Liver (tissue), 9 donors: ENCODE measurements around the gene TOM1L2. TPM values are rescaled to one million over a fixed set of nuclear protein-coding genes. Genes with fewer than 3 reads are reported as not detected.

ENCODE experiments used
- DNase-seq: peaks from one replicate; pipeline ENCODE4 v3.0.0-alpha.2; 2017; ENCODE audit warnings: low spot score
- H3K27ac ChIP-seq, 2 donors: one replicate each; pipeline ENCODE4 v1.7.0; 2013; ENCODE audit warnings: inconsistent platforms in 2 of 2, low read length in 2 of 2, control low read depth in 1 of 2, low read depth in 1 of 2, mild to moderate bottlenecking in 1 of 2
- H3K27me3 ChIP-seq, 4 donors: one replicate each; pipeline versions ENCODE4 v1.6.1 to v1.7.0; 2013; ENCODE audit warnings: low read length in 3 of 4, inconsistent platforms in 1 of 4, mild to moderate bottlenecking in 1 of 4, moderate library complexity in 1 of 4; ENCODE audit not compliant: control insufficient read depth in 4 of 4, insufficient read depth in 4 of 4
- H3K36me3 ChIP-seq, 4 donors: one replicate each; pipeline versions ENCODE4 v1.6.1 to v1.7.0; 2013; ENCODE audit warnings: low read length in 3 of 4, mild to moderate bottlenecking in 3 of 4, low read depth in 1 of 4, moderate library complexity in 1 of 4; ENCODE audit not compliant: control insufficient read depth in 4 of 4, insufficient read depth in 3 of 4
- H3K4me1 ChIP-seq, 4 donors: one replicate each; pipeline versions ENCODE4 v1.6.1 to v1.7.0; 2013; ENCODE audit warnings: low read length in 3 of 4, mild to moderate bottlenecking in 3 of 4, moderate library complexity in 1 of 4; ENCODE audit not compliant: control insufficient read depth in 4 of 4, insufficient read depth in 4 of 4
- H3K4me3 ChIP-seq, 3 donors: one replicate each; pipeline versions ENCODE4 v1.6.1 to v1.7.0; 2013; ENCODE audit warnings: low read length in 3 of 3, control low read depth in 1 of 3, low read depth in 1 of 3, mild to moderate bottlenecking in 1 of 3
- H3K9ac ChIP-seq, 2 donors: one replicate each; pipeline ENCODE4 v1.7.0; 2013; ENCODE audit warnings: low read length in 2 of 2, mild to moderate bottlenecking in 2 of 2, moderate library complexity in 2 of 2, control low read depth in 1 of 2, low read depth in 1 of 2
- H3K9me3 ChIP-seq, 4 donors: one replicate each; pipeline versions ENCODE4 v1.6.1 to v1.7.0; 2013; ENCODE audit warnings: low read length in 3 of 4; ENCODE audit not compliant: control insufficient read depth in 4 of 4
- FOXA1 ChIP-seq: IDR thresholded peaks from 2 replicates; pipeline ENCODE4 v1.6.1; 2016; ENCODE audit warnings: antibody characterized with exemption
- FOXA2 ChIP-seq: IDR thresholded peaks from 2 replicates; pipeline ENCODE4 v1.6.1; 2016; ENCODE audit warnings: antibody characterized with exemption
- GABPA ChIP-seq, 2 donors: IDR thresholded peaks in 1 of 2; conservative IDR thresholded peaks in 1 of 2; 2 replicates each; pipeline ENCODE4 v1.6.1; 2016; ENCODE audit warnings: antibody characterized with exemption in 2 of 2, mild to moderate bottlenecking in 1 of 2, moderate library complexity in 1 of 2
- HNF4A ChIP-seq, 2 donors: conservative IDR thresholded peaks; 2 replicates each; pipeline ENCODE4 v1.6.1; 2016; ENCODE audit warnings: antibody characterized with exemption in 2 of 2, mild to moderate bottlenecking in 2 of 2
- HNF4G ChIP-seq: IDR thresholded peaks from 2 replicates; pipeline ENCODE4 v1.6.1; 2016; ENCODE audit warnings: antibody characterized with exemption
- JUND ChIP-seq, 2 donors: IDR thresholded peaks; 2 replicates each; pipeline ENCODE4 v1.6.1; 2016; ENCODE audit warnings: antibody characterized with exemption in 2 of 2
- MAX ChIP-seq: IDR thresholded peaks from 2 replicates; pipeline ENCODE4 v1.6.1; 2016; ENCODE audit warnings: antibody characterized with exemption
- NR2F2 ChIP-seq: IDR thresholded peaks from 2 replicates; pipeline ENCODE4 v1.6.1; 2016; ENCODE audit warnings: antibody characterized with exemption
- RAD21 ChIP-seq, 2 donors: IDR thresholded peaks; 2 replicates each; pipeline ENCODE4 v1.6.1; 2016; ENCODE audit warnings: antibody characterized with exemption in 2 of 2, mild to moderate bottlenecking in 2 of 2
- YY1 ChIP-seq: IDR thresholded peaks from 2 replicates; pipeline ENCODE4 v1.6.1; 2016; ENCODE audit warnings: antibody characterized with exemption, mild to moderate bottlenecking
- WGBS: extraction: QIAGEN DNeasy Blood & Tissue Kit; methylation state at CpG from one replicate; pipeline ENCODE4 v1.1.7; 2013; 5-methylcytosine and 5-hydroxymethylcytosine counted together
- polyA plus RNA-seq, 2 donors: library from polyadenylated mRNA; stranded (reverse) in 1 of 2; unstranded in 1 of 2; fragments of 200-250 nt in 1 of 2; fragments of >200 nt in 1 of 2; fragmentation: Nextera tagmentation in 1 of 2; extraction: Ambion mirVana in 1 of 2; gene quantifications; one replicate each; pipeline versions ENCODE4 v1.2.1 to v1.2.3, GENCODE V29; 2013 to 2015
- total RNA-seq, 2 donors: library from RNA; depleted of rRNA; stranded (reverse); fragments of >200 nt; gene quantifications; one replicate each; pipeline ENCODE4 v1.2.3, GENCODE V29; 2014
- TF ChIP-seq, protein P1 (sequence below): IDR thresholded peaks from 2 replicates; pipeline ENCODE4 v1.6.1; 2016; ENCODE audit warnings: antibody characterized with exemption, mild to moderate bottlenecking
- TF ChIP-seq, protein P2 (sequence below): IDR thresholded peaks from 2 replicates; pipeline ENCODE4 v1.6.1; 2016; ENCODE audit warnings: antibody characterized with exemption
- TF ChIP-seq, protein P3 (sequence below): IDR thresholded peaks from 2 replicates; pipeline ENCODE4 v1.6.1; 2016; ENCODE audit warnings: antibody characterized with exemption
- donor health status: healthy.
- donor health status: healthy.
- donor health status: healthy.
- donor health status: healthy.
- donor health status: healthy.

Gene TOM1L2
- total and polyA plus RNA-seq, 4 donors: 5.0 to 24.0 (median 9.3) TPM

DNA sequence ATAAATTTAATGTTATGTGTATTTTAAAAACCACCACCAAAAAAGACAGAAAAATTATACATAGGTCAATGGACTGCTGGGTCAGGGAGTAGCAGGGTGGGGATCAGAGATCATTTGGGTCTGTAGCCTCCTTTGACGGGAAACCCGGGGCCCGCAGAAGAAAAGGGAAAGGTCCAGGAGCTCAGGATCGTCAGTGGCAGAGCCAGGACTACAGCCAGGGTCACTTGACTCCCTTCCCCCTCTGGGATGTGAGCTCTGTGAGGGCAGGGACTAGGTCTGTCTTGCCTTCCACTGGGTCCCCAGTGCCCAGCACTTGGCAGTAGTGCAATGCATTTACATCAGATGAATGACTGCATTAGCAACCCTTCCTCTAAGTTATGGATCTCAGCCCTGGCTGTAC is 62.1 kb downstream of the TOM1L2 start (continued):
- TF ChIP-seq, protein P1, sequence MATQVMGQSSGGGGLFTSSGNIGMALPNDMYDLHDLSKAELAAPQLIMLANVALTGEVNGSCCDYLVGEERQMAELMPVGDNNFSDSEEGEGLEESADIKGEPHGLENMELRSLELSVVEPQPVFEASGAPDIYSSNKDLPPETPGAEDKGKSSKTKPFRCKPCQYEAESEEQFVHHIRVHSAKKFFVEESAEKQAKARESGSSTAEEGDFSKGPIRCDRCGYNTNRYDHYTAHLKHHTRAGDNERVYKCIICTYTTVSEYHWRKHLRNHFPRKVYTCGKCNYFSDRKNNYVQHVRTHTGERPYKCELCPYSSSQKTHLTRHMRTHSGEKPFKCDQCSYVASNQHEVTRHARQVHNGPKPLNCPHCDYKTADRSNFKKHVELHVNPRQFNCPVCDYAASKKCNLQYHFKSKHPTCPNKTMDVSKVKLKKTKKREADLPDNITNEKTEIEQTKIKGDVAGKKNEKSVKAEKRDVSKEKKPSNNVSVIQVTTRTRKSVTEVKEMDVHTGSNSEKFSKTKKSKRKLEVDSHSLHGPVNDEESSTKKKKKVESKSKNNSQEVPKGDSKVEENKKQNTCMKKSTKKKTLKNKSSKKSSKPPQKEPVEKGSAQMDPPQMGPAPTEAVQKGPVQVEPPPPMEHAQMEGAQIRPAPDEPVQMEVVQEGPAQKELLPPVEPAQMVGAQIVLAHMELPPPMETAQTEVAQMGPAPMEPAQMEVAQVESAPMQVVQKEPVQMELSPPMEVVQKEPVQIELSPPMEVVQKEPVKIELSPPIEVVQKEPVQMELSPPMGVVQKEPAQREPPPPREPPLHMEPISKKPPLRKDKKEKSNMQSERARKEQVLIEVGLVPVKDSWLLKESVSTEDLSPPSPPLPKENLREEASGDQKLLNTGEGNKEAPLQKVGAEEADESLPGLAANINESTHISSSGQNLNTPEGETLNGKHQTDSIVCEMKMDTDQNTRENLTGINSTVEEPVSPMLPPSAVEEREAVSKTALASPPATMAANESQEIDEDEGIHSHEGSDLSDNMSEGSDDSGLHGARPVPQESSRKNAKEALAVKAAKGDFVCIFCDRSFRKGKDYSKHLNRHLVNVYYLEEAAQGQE: no peak
- TF ChIP-seq RAD21 (IDR thresholded peaks at IDR 0.05) (no peak), HNF4A (conservative IDR thresholded peaks at IDR 0.05) (no peak), JUND (IDR thresholded peaks at IDR 0.05) (no peak)
- TF ChIP-seq, protein P2, sequence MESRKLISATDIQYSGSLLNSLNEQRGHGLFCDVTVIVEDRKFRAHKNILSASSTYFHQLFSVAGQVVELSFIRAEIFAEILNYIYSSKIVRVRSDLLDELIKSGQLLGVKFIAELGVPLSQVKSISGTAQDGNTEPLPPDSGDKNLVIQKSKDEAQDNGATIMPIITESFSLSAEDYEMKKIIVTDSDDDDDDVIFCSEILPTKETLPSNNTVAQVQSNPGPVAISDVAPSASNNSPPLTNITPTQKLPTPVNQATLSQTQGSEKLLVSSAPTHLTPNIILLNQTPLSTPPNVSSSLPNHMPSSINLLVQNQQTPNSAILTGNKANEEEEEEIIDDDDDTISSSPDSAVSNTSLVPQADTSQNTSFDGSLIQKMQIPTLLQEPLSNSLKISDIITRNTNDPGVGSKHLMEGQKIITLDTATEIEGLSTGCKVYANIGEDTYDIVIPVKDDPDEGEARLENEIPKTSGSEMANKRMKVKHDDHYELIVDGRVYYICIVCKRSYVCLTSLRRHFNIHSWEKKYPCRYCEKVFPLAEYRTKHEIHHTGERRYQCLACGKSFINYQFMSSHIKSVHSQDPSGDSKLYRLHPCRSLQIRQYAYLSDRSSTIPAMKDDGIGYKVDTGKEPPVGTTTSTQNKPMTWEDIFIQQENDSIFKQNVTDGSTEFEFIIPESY: no peak

DNA sequence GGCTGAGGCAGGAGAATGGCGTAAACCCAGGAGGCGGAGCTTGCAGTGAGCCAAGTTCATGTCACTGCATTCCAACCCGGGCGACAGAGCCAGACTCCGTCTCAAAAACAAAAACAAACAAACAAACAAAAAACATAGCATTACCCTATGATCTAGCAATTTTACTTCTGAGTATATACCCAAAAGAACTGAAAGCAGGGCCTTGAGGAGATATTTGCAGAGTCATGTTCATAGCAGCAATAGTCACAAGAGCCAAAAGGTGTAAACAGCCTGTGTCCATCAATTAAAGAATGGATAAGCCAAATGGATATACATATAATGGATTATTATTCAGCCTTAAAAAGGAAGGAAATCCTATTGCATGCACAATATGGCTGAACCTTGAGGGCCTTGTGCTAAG is 63.1 kb downstream of the TOM1L2 start:
- Histone ChIP-seq H3K27me3 (no peaks in the 10 kb centered on the region), H3K4me3 (no peak overlapping the region), H3K36me3 (peaks cover 0 to 1% (median 0%) of the 10 kb centered on the region in 4 donors), H3K27ac (no peak overlapping the region), H3K9ac (no peak overlapping the region), H3K9me3 (no peaks in the 10 kb centered on the region), H3K4me1 (peaks cover 10 to 30% (median 19%) of the 10 kb centered on the region in 4 donors)
- TF ChIP-seq MAX (no peak), HNF4G (no peak), YY1 (no peak), GABPA (IDR thresholded peaks at IDR 0.05 in 1 of 2, conservative IDR thresholded peaks at IDR 0.05 in 1 of 2) (no peak), FOXA1 (no peak), FOXA2 (no peak), NR2F2 (no peak)
- TF ChIP-seq, protein P1: no peak
- TF ChIP-seq, protein P2: no peak
- TF ChIP-seq, protein P3, sequence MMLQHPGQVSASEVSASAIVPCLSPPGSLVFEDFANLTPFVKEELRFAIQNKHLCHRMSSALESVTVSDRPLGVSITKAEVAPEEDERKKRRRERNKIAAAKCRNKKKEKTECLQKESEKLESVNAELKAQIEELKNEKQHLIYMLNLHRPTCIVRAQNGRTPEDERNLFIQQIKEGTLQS: no peak
- 85% methylated on average over 5 of the region's 5 CpGs for WGBS
- no peak for DNase-seq
